Stimulated activated naive CD4-positive, alpha-beta T cell (primary cell): ENCODE measurements around the gene FBXO45.
"Not testable (repeated sequence)": the region's sequence is repeated elsewhere in the genome, so short reads cannot be mapped to it uniquely, and the experiment has no call there.

Experiments used
- DNase-seq, 6 experiments: peaks; one replicate each; lab custom pipeline; 2025; lab: John Stamatoyannopoulos, UW

The FBXO45 gene

DNA sequence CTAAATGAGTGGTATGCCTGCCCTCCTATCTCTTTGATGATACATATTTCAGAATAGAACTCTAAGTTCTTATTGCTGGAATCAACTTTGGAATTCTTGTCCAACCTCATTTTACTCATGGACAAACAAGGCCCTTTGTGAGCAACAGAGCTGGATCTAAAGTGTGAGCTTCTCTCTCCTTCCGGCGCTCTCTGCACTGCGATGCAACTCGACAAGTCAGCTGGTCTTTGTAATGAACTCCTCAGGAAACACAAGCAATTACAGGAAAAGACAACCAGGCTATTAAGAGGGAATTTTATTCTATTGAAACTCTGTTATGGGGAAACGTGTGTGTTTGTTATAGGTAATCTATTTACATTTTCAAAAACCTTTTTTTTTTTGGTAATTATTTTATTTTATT is 50.8 kb downstream of the FBXO45 start:
- no peak for DNase-seq

DNA sequence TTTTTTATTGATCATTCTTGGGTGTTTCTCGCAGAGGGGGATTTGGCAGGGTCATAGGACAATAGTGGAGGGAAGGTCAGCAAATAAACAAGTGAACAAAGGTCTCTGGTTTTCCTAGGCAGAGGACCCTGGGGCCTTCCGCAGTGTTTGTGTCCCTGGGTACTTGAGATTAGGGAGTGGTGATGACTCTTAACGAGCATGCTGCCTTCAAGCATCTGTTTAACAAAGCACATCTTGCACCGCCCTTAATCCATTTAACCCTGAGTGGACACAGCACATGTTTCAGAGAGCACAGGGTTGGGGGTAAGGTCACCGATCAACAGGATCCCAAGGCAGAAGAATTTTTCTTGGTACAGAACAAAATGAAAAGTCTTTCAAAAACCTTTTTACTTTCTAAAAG is 51.2 kb downstream of the FBXO45 start:
- DNase-seq = not testable (repeated sequence)

DNA sequence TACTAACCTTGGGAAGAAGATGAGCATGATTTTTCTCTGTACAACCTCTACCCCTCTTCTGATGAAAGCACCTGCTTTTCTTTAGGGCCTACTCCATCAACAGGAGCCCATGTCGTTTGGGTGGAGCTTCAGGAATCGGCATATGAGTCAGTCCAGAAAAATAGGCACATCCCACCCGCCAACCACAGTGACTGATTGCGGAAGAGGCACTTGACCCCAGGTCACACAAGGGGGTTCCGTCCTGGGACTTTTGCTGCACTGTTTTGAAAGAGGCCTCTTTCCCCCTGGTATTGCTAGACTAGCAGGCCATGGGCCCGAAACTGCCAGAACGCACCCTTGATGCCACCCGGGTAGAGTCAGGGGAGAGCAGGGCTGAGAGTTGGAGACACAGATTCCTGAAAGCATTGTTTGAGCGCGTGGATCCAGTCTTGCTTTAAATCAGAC is 51.7 kb downstream of the FBXO45 start:
- no peak for DNase-seq

DNA sequence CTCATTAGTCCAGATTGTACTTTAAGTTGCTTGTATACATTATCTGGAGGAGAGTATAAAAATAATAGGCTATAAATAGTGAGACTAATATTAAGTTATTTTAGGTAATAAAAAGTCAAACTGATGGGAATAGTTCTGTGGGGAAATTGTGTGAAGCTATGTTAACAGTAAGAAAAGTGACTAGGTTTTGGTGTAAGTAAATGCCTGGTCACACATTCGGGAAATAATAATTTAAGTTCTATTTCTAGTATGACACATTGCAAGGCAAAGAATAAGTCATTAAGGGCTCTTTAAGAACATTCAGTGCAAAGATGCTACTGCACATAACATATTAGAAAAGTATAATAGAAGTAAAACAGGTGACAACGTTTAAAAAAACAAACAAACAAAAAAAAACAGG is 52.2 kb downstream of the FBXO45 start:
- no peak for DNase-seq

DNA sequence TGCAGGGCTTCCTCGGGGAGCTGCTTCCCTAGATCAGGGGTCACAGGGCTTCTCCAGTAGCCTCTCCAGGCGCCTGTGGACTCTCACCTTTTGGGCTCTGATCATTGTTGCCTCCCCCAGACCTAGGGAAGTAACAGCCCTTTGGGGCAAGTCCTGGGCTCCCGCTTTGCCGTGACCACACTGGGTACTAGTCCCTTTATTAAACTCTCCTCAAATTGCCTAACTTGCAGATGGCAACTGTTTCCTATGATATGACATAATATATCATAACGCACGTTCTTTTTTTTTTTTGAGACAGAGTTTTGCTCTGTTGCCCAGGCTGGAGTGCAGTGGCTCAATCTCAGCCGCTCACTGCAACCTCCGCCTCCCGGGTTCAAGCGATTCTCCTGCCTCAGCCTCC is 53.2 kb downstream of the FBXO45 start:
- no peak for DNase-seq

DNA sequence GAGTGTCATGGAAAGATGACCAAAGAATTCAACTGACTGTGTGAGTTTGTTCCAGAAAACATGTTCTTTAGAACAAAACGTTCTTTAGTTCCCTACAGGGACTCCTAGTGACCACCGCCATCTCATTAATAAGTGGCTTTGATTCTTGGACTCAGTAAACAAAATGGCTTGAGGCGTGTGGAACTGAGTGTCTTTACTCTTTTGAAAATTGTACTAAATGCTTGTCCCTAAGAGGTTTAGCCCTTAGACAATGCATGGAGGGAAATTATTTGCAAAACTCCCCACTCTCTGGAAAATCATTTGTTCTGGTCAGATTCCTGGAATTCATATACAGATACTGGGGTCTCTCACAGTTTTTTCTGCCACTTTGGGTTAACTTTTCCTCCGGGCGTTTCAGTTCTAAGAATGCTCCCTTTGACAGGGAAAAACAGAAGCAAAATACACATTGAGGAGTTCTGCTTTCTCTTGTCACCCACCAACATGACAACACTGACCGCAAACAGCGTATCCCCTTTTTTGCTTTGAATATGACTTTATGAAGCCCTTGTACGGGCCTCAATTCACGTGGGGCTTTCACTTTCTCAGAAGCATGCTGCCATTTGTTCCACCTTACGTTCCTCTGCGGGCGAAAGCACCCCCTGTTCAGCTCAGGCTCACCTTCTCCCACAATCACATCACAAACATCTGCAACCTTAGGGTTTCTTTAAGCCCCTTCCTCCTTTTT is 55.8 kb downstream of the FBXO45 start:
- DNase-seq = peak in 2 of 6 experiments; percentile 8 to 22

DNA sequence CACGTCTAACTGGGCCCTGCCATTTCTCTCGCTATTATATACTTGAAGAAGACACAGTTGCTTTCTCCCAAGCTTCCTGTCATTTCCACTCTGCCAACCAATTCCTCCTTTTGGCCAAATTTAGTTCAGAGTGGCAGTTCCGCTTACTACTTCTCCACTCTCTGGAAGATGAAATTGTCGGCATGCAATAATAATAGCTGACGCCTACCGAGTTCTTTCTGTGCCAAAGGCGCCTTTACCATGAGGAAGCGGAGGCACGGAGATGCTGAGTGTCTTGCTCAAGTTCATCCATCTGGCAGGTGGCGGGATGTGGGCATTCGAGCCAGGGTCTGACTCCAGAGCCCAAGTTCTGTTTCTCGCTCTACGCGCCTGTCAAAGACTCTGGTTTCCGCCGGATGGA is 56.4 kb downstream of the FBXO45 start:
- no peak for DNase-seq

DNA sequence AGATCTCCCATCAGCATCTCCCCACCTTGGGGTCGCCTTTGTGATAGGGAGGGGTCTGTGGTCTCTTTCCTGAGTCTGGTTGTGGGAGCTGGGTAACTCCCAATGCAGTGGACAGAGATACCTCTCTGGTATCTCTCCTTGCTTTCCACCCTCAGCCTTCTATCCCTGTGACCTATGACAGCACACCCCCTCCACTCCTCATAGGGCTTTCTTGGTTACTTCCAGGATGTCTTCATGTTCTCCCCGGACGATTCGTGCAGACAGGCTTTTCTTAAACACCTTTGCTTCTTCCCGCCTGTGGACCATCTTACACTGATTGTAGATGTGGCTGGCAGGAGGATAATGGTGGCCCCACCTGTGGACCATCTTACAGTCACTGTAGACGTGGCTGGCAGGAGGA is 56.9 kb downstream of the FBXO45 start:
- DNase-seq = no peak

DNA sequence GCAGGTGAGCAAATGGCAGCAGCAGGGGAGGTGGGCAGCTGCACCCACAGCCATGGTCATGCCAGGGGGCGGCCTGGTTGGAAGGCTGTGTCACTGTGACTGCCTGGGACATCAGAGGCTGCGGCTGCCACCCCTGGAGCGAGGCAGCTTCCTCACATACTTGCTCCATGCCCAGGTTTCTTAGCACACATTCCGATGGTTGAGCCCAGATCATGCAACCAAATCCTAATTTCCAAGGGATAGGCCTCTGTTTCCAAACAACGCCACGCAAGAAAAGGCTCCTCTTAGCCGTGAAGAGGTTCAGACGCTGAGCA is 59.4 kb downstream of the FBXO45 start:
- DNase-seq = no peak

DNA sequence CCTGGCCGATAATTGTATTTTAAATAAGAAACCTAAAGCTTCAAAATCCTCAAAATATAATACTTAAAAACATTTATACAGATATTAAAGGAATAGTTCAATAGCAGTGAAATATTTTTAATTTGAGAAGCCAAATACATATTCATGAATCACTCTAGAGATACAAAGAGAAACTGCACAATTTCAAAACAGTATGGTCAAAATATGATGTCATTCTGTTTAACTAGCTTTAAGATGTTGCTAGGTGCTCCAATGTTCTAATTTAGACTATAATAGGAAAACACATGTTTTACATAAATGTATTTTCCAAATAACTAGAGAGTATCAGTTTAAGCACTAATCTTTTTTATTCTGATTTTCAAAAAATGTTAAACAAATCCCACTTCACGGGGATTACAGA is 60.8 kb downstream of the FBXO45 start:
- DNase-seq = no peak

DNA sequence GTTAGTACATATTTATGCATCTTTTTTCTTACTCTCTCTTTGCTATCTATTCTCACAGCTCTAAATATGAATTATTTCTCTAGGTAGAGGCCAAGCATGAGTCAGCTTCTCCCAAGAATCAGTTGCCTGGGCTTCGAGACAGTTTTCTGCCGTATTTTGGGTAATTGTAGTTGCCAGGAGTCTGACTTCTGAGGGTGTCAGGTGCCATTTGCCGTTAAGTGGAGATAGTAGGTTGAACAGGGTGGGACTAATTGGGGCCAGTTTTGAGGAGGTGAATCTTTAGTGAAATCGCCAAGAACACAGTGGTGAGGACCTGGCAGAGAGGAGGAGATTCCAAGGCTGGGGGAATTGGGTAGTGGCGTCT is 63.2 kb downstream of the FBXO45 start:
- peak in 2 of 6 experiments; percentile 40 to 59 for DNase-seq

DNA sequence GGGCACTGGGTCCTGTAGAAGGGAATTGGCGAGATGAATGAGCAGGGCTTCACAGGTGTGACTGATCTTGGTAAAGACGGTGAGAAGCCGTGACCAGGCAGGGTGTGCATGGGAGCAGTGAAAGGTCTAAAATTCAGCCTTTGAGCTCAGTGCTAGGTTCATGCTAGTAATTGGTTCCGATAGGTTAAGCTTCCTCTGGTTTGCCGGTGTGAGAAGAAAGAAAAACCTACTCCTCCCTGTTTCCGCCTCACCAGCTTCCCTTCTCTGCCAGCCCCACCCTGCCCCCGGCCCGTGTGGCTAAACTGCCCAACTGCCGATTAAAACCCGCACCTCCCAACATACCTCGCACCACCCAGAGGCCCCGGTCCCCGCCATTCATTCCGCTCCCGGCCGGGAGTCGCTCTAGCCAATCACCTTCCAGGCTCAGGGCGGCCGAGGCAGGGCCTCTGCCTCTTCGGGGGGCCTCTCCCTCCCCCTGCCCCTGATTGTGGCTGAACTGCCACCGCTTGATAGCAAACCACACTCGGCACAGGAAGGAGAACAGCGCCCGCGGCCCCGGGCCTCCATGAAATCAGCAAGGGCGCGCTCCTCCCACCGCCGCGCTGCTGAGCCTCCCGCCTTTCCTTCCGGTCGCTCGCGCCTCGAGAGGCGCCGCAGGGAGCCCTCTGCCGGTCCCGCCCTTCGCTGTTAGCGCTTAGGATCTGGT is 63.7 kb downstream of the FBXO45 start:
- DNase-seq = peak; percentile 69 to 90 (median 83)

DNA sequence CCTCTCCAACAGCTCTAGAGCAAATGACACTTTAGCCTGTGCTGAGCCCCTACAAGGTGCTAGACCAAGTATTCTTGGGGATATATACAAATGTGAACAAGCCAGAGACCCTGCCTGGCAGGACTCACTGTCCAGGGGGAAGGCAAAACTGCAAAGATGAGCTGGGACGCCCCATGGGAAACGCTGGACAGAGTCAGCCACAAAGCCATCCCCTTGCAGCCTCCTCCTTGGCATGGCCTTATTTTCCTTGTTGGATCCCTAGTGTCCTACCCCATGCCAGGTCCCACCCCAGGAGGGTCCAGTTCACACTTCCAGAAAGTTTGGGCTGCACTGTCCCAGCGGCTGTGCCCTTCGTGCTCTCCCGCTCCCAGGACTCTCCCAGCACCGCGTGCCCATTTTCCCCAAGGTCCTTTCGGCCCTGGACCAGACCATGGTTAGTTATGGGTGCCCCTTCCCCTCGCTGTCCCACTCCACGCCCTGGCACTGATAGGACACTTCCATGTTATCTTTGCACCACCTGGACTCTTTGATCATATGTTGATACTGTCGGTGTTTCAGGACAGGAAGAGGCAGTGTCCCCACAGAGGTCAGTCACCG is 65.2 kb downstream of the FBXO45 start:
- DNase-seq = no peak

DNA sequence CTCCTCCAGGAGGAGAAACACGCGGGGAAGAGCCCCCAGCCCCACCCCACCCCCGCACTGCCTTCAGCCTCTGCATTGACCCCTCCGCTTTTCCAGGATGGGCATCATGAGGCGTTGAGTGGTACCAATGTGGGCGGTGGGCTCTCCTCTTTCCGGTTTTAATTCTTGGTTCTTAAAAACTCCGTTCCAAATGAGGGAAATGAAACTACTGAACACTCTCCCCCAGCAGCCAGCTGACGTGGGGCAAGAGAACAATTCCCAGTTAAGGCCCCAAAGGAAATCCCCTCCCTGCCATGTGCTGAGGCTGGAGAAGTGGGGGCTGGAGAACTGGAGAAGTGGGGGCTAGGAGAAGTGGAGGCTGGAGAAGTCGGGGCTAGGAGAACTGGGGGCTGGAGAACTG is 65.8 kb downstream of the FBXO45 start:
- no peak for DNase-seq

DNA sequence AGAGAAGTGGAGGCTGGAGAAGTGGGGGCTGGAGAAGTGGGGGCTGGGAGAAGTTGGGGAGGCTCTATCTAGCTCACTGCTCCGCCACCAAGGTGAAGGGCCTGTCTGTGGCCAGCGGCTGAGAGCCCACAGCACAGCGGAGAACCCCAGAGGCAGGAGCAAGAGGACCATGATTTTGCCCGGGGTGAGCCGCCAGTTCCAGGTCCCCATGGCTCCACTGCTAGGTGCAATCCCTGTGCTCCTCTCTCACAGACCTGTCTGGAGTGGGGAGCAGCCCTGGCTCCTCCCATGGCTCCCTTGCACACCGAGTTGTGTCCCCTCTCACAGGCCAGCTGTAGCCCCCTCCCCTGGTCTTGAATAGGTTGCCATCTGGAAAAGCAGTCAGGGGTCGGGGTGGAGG is 66.4 kb downstream of the FBXO45 start:
- DNase-seq = no peak

DNA sequence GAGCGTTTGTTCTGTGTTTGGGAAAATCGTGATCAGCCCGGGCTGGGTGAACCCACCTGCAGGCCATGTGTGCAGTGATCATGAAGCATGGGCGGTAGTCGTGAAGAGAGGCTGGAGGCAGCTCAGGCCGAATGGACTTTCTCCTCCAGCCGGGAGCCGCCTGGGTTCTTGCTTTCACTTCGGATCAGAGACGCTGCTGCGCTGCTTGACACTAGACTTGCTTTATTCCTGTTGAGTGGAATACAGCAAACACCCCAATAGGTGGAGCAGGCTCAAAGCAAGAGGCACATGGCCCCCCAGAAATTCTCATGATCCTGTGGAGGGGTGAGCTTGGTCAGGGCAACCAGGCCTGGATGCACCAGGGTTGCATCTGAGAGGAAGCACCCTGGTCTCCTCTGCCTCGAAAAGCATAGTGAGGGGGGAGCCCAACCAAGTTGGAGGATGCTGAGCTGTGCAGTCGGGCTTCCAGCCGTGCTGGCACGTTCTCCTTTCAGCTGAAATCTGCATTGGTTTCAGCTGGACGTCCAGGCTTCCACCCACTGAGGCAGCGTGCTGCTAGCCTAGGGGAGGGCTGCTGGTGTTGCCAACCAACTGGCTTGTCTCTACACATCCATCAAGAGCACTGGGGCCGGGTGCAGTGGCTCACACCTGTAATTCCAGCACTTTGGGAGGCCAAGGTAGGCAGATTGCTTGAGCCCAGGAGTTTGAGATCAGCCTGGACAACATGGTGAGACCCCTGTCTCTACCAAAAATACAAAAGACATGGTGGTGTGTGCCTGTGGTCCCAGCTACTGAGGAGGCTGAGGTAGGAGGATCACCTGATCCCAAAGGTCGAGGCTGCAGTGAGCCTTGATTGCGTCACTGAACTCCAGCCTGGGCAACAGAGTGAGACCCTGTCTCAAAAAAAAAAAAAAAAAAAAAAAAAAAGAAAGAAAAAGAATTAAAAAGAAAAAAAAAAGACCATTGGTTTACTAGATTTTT is 68.2 kb downstream of the FBXO45 start:
- peak in 1 of 6 experiments; percentile 7 for DNase-seq

DNA sequence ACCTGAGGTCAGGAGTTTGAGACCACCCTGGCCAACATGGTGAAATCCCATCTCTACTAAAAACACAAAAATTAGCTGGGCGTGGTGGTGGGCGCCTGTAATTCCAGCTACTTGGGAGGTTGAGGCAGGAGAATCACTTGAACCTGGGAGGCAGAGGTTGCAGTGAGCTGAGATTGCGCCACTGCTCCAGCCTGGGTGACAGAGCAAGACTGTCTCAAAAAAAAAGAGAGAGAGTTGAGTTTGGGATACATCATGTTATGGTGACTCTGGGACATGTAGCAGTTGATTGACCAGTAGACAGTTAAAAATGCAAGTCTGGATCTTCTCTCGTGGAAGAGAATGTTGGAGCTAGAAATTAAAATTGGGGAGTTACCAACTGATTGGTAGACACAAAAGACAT is 69.5 kb downstream of the FBXO45 start:
- not testable (repeated sequence) for DNase-seq
